ENCODE measurements around the gene CCDC88A.
A peak's percentile ranks its signal among the peaks of the same experiment; 100 is the strongest.

The CCDC88A gene

DNA sequence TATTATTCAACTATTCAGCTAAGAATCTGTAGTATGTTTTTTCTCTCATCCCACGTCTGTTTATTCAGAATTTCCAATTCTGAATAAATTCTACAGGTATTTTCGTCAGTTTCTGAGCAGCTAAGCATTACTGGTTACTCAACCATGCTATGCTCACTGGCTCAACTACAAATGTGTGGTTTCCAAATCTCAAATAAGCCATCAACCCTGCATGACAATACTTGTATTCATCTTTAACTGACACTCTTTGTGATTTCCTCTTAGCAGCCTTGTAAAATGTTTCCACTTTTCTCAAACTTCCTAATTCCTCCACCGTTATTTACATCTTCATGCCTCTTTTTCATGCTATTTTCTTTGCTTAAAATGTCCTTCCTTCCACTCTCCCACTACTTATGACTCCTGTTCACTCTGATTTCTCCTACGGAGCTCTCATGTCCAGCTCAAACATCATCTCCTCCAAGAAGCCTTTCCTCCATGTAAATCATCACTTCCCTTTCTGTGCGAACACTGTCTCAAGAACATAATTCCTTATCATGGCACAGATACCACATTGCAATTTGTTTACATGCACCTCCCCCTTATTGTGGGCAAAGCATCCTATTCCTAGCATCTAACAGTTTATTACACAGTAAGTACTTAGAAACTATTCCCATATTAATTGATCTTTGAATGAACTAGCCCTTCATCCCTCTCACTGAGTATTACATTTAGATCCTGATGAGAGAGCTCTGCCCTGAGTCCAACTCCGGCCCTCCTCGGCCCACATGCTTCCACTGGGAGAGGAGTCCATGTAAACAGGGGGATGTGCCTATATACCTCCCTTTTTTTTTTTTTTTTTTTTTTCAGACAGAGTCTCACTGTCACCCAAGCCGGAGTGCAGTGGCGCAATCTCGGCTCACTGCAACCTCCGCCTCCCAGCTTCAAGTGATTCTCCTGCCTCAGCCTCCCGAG lies 10.5 kb downstream of the CCDC88A start:
- Histone ChIP-seq H3K27ac (peak overlapping the region; percentile 41), H4K20me1 (peaks cover 43% of the 10 kb centered on the region), H3K4me3 (no peak overlapping the region), H3K4me2 (peak overlapping the region; percentile 67), H3K4me1 (peaks cover 44% of the 10 kb centered on the region), H3K9ac (no peak overlapping the region), H3K9me3 (no peaks in the 10 kb centered on the region), H3K36me3 (peaks cover 72% of the 10 kb centered on the region), H3K27me3 (no peaks in the 10 kb centered on the region)
- no peak for TF ChIP-seq Cebpa-rat (IDR thresholded peaks at IDR 0.05)

DNA sequence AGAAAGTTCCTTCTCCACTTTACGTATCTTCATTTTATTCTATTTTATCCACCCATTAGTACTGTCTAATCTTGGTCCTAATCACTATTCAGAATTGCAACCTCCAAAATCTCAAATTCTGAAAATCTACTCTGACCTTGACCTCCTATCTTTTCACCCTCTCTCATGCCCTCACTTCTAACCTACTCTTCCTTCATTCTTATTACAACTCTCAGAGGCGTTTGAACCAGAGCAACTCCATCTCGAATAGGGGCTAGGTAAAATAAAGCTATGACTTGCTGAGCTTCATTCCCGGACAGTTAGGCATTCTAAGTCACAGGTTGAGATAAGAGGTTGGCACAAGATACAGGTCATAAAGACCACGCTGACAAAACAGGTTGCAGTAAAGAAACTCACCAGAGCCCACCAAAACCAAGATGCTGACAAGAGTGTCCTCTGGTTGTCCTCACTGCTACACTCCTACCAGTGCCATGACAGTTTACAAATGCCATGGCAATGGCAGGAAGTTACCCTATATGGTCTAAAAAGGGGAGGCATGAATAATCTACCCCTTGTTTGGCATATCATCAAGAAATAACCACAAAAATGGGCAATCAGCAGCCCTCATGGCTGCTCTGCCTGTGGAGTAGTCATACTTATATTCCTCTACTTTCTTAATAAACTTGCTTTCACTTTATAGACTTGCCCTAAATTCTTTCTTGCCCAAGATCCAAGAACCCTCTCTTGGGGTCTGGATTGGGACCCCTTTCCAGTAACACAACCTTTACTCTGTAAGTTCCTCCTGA lies 11.4 kb downstream of the CCDC88A start:
- no peaks in the 10 kb centered on the region for H3K9me3 ChIP-seq
- TF ChIP-seq Cebpa-rat (IDR thresholded peaks at IDR 0.05) = no peak
- no peak overlapping the region for H3K4me3 ChIP-seq
- no peak overlapping the region for H3K9ac ChIP-seq
- no peaks in the 10 kb centered on the region for H3K27me3 ChIP-seq
- H3K27ac ChIP-seq = 0 out of 2 replicates have a peak overlapping the region, but pooled peaks have one; percentile 10
- H3K4me2 ChIP-seq = peak overlapping the region; percentile 67
- H4K20me1 ChIP-seq = peaks cover 37% of the 10 kb centered on the region
- H3K36me3 ChIP-seq = peaks cover 73% of the 10 kb centered on the region
- H3K4me1 ChIP-seq = peaks cover 44% of the 10 kb centered on the region

DNA sequence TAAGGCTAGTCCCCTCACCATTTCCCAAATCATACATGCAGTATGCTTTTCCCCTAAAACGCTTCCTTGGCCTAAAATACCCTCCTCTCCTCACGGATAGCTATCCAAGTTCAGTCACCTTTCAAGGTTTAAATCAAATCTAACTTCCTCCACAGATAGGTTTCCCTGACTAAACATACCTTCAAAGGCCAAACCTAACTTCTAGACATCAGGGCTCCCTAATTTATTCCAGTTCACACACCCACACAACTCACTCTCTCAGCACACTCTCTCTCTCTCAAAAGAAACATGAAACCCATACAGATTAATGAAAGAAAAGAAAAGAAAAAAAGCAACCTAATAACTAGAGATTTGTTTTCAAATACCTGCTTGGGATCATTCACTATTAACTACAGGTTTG lies 14.5 kb downstream of the CCDC88A start:
- TF ChIP-seq Cebpa-rat (IDR thresholded peaks at IDR 0.05) = no peak
- Histone ChIP-seq H3K4me1 (peaks cover 37% of the 10 kb centered on the region), H3K27ac (no peak overlapping the region), H4K20me1 (peaks cover 26% of the 10 kb centered on the region), H3K27me3 (no peaks in the 10 kb centered on the region), H3K36me3 (peaks cover 58% of the 10 kb centered on the region), H3K9me3 (no peaks in the 10 kb centered on the region), H3K4me3 (no peak overlapping the region), H3K9ac (no peak overlapping the region), H3K4me2 (no peak overlapping the region)

DNA sequence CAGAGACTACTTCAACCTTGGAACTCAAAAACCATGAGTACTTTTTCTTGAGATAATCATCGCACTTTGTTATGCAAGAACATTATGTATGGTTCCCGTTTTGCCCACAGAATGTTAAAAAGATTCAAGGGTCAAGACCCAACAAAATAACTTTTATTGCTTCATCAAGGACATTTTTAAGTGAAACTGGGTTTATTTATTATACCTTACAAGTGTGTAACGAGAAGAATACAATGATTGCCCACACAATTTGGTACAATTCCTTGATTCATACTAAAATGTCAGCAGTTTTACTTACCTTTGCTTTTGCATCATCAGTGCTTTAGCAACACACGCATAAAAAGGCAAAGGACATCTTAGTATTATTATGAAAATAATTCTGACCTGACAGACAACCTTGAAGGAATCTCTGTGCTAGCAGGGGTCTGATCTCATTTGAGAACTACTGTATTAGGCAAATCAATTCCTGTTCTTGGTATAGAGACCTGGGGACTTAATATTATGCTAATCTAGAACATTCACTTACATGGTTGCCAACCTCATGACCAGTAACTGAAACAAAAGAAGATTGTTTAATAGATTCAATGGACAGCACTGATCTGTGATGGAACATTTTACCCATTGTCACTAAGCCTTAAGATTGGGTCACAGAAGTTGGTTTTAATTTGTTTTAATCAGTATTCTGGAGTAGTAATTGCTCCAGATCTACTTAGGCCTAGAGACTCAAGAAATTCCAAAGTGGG lies 16.2 kb downstream of the CCDC88A start:
- no peak overlapping the region for H3K4me3 ChIP-seq
- TF ChIP-seq Cebpa-rat (IDR thresholded peaks at IDR 0.05) = no peak
- H4K20me1 ChIP-seq = peaks cover 17% of the 10 kb centered on the region
- no peak overlapping the region for H3K27ac ChIP-seq
- peaks cover 20% of the 10 kb centered on the region for H3K4me1 ChIP-seq
- no peaks in the 10 kb centered on the region for H3K9me3 ChIP-seq
- H3K36me3 ChIP-seq = peaks cover 65% of the 10 kb centered on the region
- H3K27me3 ChIP-seq = no peaks in the 10 kb centered on the region
- H3K4me2 ChIP-seq = no peak overlapping the region
- no peak overlapping the region for H3K9ac ChIP-seq

DNA sequence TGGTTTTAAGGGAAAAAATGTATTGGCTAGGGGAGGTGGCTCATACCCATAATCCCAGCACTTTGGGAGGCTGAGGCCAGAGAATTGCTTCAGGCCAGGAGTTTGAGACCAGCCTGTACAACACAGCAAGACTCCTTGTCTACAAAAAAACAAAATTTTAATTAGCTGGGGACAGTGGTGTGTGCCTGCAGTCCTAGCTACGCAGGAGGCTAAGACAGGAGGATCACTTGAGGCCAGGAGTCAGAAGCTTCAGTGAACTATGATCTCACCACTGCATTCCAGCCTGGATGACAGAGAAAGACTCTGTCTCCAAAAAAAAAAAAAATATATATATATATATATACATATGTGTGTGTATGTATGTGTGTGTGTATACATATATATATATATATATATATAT lies 18.5 kb downstream of the CCDC88A start:
- Histone ChIP-seq H3K4me1 (no peaks in the 10 kb centered on the region), H3K9me3 (no peaks in the 10 kb centered on the region), H3K4me2 (no peak overlapping the region), H3K27me3 (no peaks in the 10 kb centered on the region), H4K20me1 (no peaks in the 10 kb centered on the region; the same call in 1 of the 2 replicates), H3K4me3 (no peak overlapping the region), H3K9ac (no peak overlapping the region), H3K36me3 (peaks cover 57% of the 10 kb centered on the region), H3K27ac (no peak overlapping the region)
- no peak for TF ChIP-seq Cebpa-rat (IDR thresholded peaks at IDR 0.05)

DNA sequence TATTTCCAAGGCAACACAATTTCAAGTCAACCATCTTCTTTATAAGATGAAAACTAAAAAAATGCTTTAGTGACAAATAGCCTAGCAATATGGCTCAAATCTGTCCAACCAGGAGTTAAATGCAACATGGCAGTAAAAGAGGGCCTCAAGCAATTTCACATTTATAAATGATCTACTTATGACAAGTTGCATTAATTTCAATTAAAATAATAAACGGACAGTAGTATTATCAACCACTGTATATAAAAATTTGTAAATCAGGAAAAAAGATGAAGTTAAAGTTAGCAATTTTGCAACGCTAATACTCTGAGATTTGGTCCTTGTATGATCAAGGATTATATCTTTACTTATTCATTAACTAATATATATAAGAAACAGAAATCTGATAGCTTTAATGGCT lies 19.3 kb downstream of the CCDC88A start:
- no peaks in the 10 kb centered on the region for H3K4me1 ChIP-seq
- H3K4me2 ChIP-seq = no peak overlapping the region
- H3K27ac ChIP-seq = no peak overlapping the region
- no peaks in the 10 kb centered on the region for H3K9me3 ChIP-seq
- no peaks in the 10 kb centered on the region; the same call in 1 of the 2 replicates for H4K20me1 ChIP-seq
- H3K27me3 ChIP-seq = no peaks in the 10 kb centered on the region
- TF ChIP-seq Cebpa-rat (IDR thresholded peaks at IDR 0.05) = no peak
- H3K36me3 ChIP-seq = peaks cover 50% of the 10 kb centered on the region
- H3K4me3 ChIP-seq = no peak overlapping the region
- H3K9ac ChIP-seq = no peak overlapping the region

DNA sequence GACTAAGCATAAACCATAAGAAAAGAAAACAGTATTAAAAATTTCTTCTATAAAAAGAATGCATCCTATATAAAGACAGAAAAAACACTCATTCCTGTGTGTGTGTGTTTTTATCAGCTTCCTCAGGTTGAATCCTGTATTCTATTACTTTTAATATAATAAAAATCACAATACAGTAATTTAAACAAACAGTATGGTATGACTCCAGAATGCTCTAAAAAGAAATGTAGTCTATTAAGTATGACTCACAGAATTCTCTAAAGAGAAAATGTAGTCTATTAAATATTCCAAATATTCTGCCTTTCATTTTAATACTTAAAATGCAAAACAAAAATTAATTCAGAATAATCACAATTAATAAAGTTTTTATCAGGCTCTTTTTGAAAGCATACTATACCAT lies 19.8 kb downstream of the CCDC88A start:
- H3K4me3 ChIP-seq = no peak overlapping the region
- no peak overlapping the region for H3K4me2 ChIP-seq
- H3K9ac ChIP-seq = no peak overlapping the region
- H3K4me1 ChIP-seq = no peaks in the 10 kb centered on the region
- no peaks in the 10 kb centered on the region for H3K9me3 ChIP-seq
- no peak overlapping the region for H3K27ac ChIP-seq
- peaks cover 50% of the 10 kb centered on the region for H3K36me3 ChIP-seq
- H4K20me1 ChIP-seq = no peaks in the 10 kb centered on the region; the same call in 1 of the 2 replicates
- no peaks in the 10 kb centered on the region for H3K27me3 ChIP-seq
- TF ChIP-seq Cebpa-rat (IDR thresholded peaks at IDR 0.05) = no peak

DNA sequence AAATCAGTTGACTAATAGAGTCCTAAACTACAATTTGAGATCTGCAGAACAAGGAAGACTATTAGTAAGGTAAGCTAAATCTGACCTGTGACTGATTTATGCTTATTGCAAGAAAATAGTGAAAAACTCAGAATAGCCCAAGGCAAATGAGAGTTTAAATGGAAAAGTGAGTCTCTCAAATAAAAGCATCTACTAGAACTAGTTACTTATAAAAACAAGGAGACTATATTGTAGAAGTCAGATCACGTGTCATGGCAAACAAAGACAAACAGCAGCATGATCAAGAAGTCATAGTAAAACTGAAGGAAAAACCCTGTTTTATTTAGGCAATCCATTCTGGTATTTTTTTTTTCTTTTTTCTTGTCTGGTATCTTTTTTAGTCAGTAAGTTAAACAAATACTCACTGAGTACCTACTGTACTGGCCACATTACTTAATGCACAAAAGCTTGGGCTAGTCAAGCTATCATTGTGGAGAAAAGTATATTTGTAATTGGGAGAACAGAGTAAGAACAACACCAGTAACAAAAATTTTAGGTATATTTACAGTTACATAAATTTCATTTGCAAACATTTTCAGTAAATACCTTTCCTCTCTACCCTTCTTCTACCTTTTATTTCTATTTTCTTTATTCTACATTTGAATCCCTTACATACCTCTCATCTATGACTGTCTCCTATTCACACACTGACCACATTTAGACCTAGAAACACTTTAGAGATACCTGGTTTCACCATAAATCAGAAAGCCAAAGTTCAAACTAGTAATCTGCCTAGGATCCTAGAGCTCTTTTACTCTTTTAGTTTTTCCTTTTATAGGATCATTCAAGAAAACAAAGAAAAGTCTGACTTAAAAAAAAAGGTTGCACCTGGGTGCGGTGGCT lies 23.7 kb downstream of the CCDC88A start:
- Histone ChIP-seq H3K27me3 (no peaks in the 10 kb centered on the region), H3K27ac (no peak overlapping the region), H4K20me1 (peaks cover 3% of the 10 kb centered on the region; the same call in 1 of the 2 replicates), H3K4me1 (no peaks in the 10 kb centered on the region), H3K9ac (no peak overlapping the region), H3K36me3 (peaks cover 51% of the 10 kb centered on the region), H3K4me3 (no peak overlapping the region), H3K4me2 (no peak overlapping the region), H3K9me3 (peaks cover 12% of the 10 kb centered on the region)
- no peak for TF ChIP-seq Cebpa-rat (IDR thresholded peaks at IDR 0.05)

All from BLaER1 (cell line).